H1 (cell line): Measurements from ENCODE around the gene UBE2B. TPM values are rescaled to one million over a fixed set of nuclear protein-coding genes. Genes with fewer than 3 reads are reported as not detected.

Experiments
- CTCF ChIA-PET: fragments of 300-600 bp; sonication (Branson Sonifier 250); formaldehyde crosslinking; loops from one replicate; lab custom pipeline; 2021; ENCODE audit not compliant: partially characterized antibody; lab: Charles Lee
- POLR2A ChIA-PET: fragments of 300-600 bp; sonication (Branson Sonifier 250); formaldehyde crosslinking; loops from one replicate; lab custom pipeline; 2021; ENCODE audit warnings: inconsistent platforms; ENCODE audit not compliant: partially characterized antibody; lab: Charles Lee
- DNase-seq, 2 experiments: peaks; one replicate each; pipeline versions ENCODE4 v3.0.0 to v3.0.0-alpha.2; 2010 to 2022; ENCODE audit warnings: low spot score in 2 of 2, low read depth in 1 of 2, mixed read lengths in 1 of 2
- FAIRE-seq: peaks from 2 replicates; lab custom pipeline; 2011; peaks lifted over from hg19 to GRCh38; lab: Jason Lieb, UNC
- H2AFZ ChIP-seq: 2 replicates; pipeline ENCODE4 v1.8.1; 2012; ENCODE audit warnings: low read length, inconsistent platforms
- H2AK5ac ChIP-seq: 2 replicates; pipeline ENCODE4 v1.6.1; 2013; ENCODE audit warnings: low read depth, low read length
- H2BK120ac ChIP-seq: replicated peaks from 2 replicates; pipeline ENCODE3; 2013; ENCODE audit warnings: low read depth, low read length, inconsistent platforms
- H2BK12ac ChIP-seq: 2 replicates; pipeline ENCODE4 v1.6.1; 2013; ENCODE audit warnings: low read depth, low read length
- H2BK15ac ChIP-seq: 2 replicates; pipeline ENCODE4 v1.6.1; 2013; ENCODE audit warnings: low read length
- H2BK20ac ChIP-seq: 2 replicates; pipeline ENCODE4 v1.6.1; 2013; ENCODE audit warnings: low read length
- H2BK5ac ChIP-seq: 2 replicates; pipeline ENCODE4 v1.6.1; 2013; ENCODE audit warnings: low read depth, low read length
- H3K14ac ChIP-seq: 2 replicates; pipeline ENCODE4 v1.6.1; 2013; ENCODE audit warnings: inconsistent platforms; ENCODE audit not compliant: insufficient read length
- H3K18ac ChIP-seq: 2 replicates; pipeline ENCODE4 v1.6.1; 2013; ENCODE audit warnings: low read length; ENCODE audit errors: extremely low read depth
- H3K23ac ChIP-seq: 2 replicates; pipeline ENCODE4 v1.6.1; 2013; ENCODE audit warnings: inconsistent platforms; ENCODE audit not compliant: insufficient read length
- H3K23me2 ChIP-seq: 2 replicates; pipeline ENCODE4 v1.6.1; 2013; ENCODE audit warnings: low read depth, low read length
- H3K27ac ChIP-seq: 2 replicates; pipeline ENCODE4 v1.6.1; 2011; ENCODE audit warnings: low read depth, low read length, inconsistent platforms
- H3K27me3 ChIP-seq, 4 experiments: replicated peaks in 1 of 4; 1 replicate in 1 of 4; 2 replicates in 3 of 4; pipeline versions ENCODE4 v1.6.1 to v1.8.1; 2011 to 2013; ENCODE audit warnings: low read length in 3 of 4, mild to moderate bottlenecking in 3 of 4, inconsistent platforms in 2 of 4, mixed read lengths in 2 of 4, moderate library complexity in 1 of 4; ENCODE audit not compliant: control insufficient read depth in 3 of 4, insufficient read depth in 3 of 4; ENCODE audit errors: extremely low read depth in 1 of 4
- H3K36me3 ChIP-seq, 4 experiments: 2 replicates each; pipeline versions ENCODE4 v1.6.1 to v1.8.1; 2011 to 2013; ENCODE audit warnings: mild to moderate bottlenecking in 4 of 4, low read length in 3 of 4, moderate library complexity in 2 of 4, control low read depth in 1 of 4, inconsistent platforms in 1 of 4; ENCODE audit not compliant: insufficient read depth in 4 of 4, control insufficient read depth in 2 of 4
- H3K4ac ChIP-seq: replicated peaks from 2 replicates; pipeline ENCODE3; 2013; ENCODE audit warnings: low read length, low read depth, mixed read lengths, inconsistent platforms; ENCODE audit not compliant: insufficient read length
- H3K4me1 ChIP-seq, 4 experiments: replicated peaks in 1 of 4; 1 replicate in 1 of 4; 2 replicates in 3 of 4; pipeline versions ENCODE4 v1.6.1 to v1.8.1; 2011 to 2013; ENCODE audit warnings: low read length in 3 of 4, inconsistent platforms in 2 of 4, mixed read lengths in 1 of 4; ENCODE audit not compliant: insufficient read depth in 4 of 4, control insufficient read depth in 3 of 4
- H3K4me2 ChIP-seq, 2 experiments: 2 replicates each; pipeline versions ENCODE4 v1.6.1 to v1.8.1; 2011 to 2013; ENCODE audit warnings: low read depth in 2 of 2, low read length in 2 of 2, control low read depth in 1 of 2, inconsistent platforms in 1 of 2, mild to moderate bottlenecking in 1 of 2; ENCODE audit not compliant: insufficient read depth in 1 of 2
- H3K4me3 ChIP-seq, 4 experiments: fragments of 200-600, 300-600 bp in 1 of 4; sonication (generic), shearing (Covaris generic), sonication (Bioruptor Twin) in 1 of 4; 2 replicates each; pipeline versions ENCODE4 v1.5.1 to v1.8.1; 2011 to 2016; ENCODE audit warnings: low read length in 4 of 4, low read depth in 3 of 4, control low read depth in 2 of 4, inconsistent platforms in 2 of 4, mild to moderate bottlenecking in 2 of 4, mixed read lengths in 1 of 4, moderate library complexity in 1 of 4; ENCODE audit not compliant: insufficient read depth in 2 of 4; ENCODE audit errors: extremely low read depth in 1 of 4
- H3K56ac ChIP-seq: replicated peaks from 2 replicates; pipeline ENCODE3; 2013; ENCODE audit warnings: low read depth, mild to moderate bottlenecking, mixed read lengths, low read length, inconsistent platforms; ENCODE audit not compliant: insufficient read length
- H3K79me1 ChIP-seq: 2 replicates; pipeline ENCODE4 v1.6.1; 2013; ENCODE audit warnings: low read depth, low read length, control low read depth
- H3K79me2 ChIP-seq, 2 experiments: 2 replicates each; pipeline versions ENCODE4 v1.6.1 to v1.8.1; 2012 to 2013; ENCODE audit warnings: low read length in 2 of 2, mild to moderate bottlenecking in 2 of 2, inconsistent platforms in 1 of 2; ENCODE audit not compliant: insufficient read depth in 2 of 2, control insufficient read depth in 1 of 2
- H3K9ac ChIP-seq, 4 experiments: replicated peaks in 1 of 4; 1 replicate in 1 of 4; 2 replicates in 3 of 4; pipeline versions ENCODE4 v1.6.1 to v1.8.1; 2011 to 2013; ENCODE audit warnings: low read depth in 3 of 4, low read length in 3 of 4, control low read depth in 2 of 4, mild to moderate bottlenecking in 2 of 4, moderate library complexity in 2 of 4, inconsistent platforms in 1 of 4; ENCODE audit errors: extremely low read depth in 1 of 4
- H3K9me3 ChIP-seq, 2 experiments: 2 replicates each; pipeline versions ENCODE4 v1.6.1 to v1.8.1; 2012 to 2013; ENCODE audit warnings: mild to moderate bottlenecking in 2 of 2, moderate library complexity in 2 of 2, control low read depth in 1 of 2, inconsistent platforms in 1 of 2, low read depth in 1 of 2, low read length in 1 of 2, mixed read lengths in 1 of 2; ENCODE audit not compliant: insufficient read depth in 2 of 2
- H4K20me1 ChIP-seq, 2 experiments: replicated peaks in 1 of 2; 2 replicates each; pipeline versions ENCODE3 to v1.8.1; 2011 to 2013; ENCODE audit warnings: inconsistent platforms in 2 of 2, low read length in 2 of 2, mild to moderate bottlenecking in 1 of 2; ENCODE audit not compliant: insufficient read depth in 2 of 2, control insufficient read depth in 1 of 2
- H4K5ac ChIP-seq: 2 replicates; pipeline ENCODE4 v1.6.1; 2013; ENCODE audit warnings: low read length, low read depth, mixed read lengths, inconsistent platforms; ENCODE audit not compliant: insufficient read length
- H4K8ac ChIP-seq: 2 replicates; pipeline ENCODE4 v1.8.0; 2013; ENCODE audit warnings: mild to moderate bottlenecking, moderate library complexity, low read length, inconsistent platforms; ENCODE audit not compliant: insufficient read depth; ENCODE audit errors: extremely low read depth
- H4K91ac ChIP-seq: replicated peaks from 2 replicates; pipeline ENCODE3; 2013; ENCODE audit warnings: low read length, mixed read lengths, inconsistent platforms; ENCODE audit not compliant: insufficient read length
- TAF7 ChIP-seq: optimal IDR thresholded peaks from 2 replicates; pipeline ENCODE3; 2011; ENCODE audit warnings: low read depth, mild to moderate bottlenecking, inconsistent platforms, low read length, moderate library complexity, borderline replicate concordance
- WGBS, 2 experiments: shearing (Covaris generic) in 1 of 2; methylation state at CpG; one replicate each; pipeline versions ENCODE4 v1.1.6 to v1.1.7; 2013 to 2015; ENCODE audit warnings: low lambda C conversion rate in 2 of 2, mixed read lengths in 2 of 2, inconsistent platforms in 1 of 2, low coverage in 1 of 2, missing lambda C conversion rate in 1 of 2; ENCODE audit not compliant: insufficient replicate concordance in 2 of 2, insufficient coverage in 1 of 2, insufficient read length in 1 of 2; ENCODE audit errors: extremely low coverage in 1 of 2, missing lambda C conversion rate in 1 of 2; 5-methylcytosine and 5-hydroxymethylcytosine counted together
- polyA plus RNA-seq, 7 experiments: library from polyadenylated mRNA; depleted of rRNA in 3 of 7; stranded (reverse) in 5 of 7; unstranded in 2 of 7; fragments of >200 nt in 5 of 7; fragments of 200-250 nt in 2 of 7; gene quantifications; 1 replicate in 5 of 7; 2 replicates in 1 of 7; 4 replicates in 1 of 7; pipeline versions ENCODE4 v1.2.1 to v1.2.3, GENCODE V29; 2011 to 2013; ENCODE audit warnings: missing spikeins in 2 of 7, mixed read lengths in 2 of 7
- total RNA-seq: library from RNA; stranded (reverse); fragmentation: NEBNext Ultra II Directional; extraction: Animal tissue kit (Norgen Biotek cat#: 25700); gene quantifications from 2 replicates; pipeline ENCODE4 v1.2.1, GENCODE V29; 2021

UBE2B gene
- total and polyA plus RNA-seq, 2 of the 8 experiments (the other 6 are each of a cell fraction or from before 2014, with no cell fraction given) = 15.9 to 46.8 TPM

DNA sequence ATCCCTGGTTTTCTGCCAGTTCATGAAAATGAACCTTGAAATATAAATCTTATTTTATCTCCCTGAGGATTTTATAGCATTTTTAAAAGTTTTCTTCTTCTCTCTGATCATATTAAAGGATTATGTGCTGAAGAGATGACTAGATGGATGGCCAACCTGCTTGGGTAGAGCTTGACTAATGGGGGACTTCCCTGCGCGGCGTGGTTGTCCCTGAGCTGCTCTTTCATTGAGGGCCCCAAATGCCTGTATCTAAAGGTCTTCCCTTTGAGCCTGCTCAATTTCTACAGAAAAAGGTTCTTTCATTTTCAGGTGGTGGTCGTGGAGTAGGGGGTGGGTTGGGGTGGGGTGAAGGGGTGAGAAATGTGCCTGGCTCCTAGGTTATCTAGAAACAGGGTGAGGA lies 60.8 kb downstream of the UBE2B start:
- Histone ChIP-seq H2BK5ac (no peak overlapping the region), H3K23me2 (peaks cover 2% of the 10 kb centered on the region; the same call in 1 of the 2 replicates), H3K4me3 (no peak overlapping the region), H3K23ac (no peak overlapping the region), H3K27ac (no peak overlapping the region), H3K27me3 (peaks cover 0 to 1% (median 0%) of the 10 kb centered on the region in 4 experiments; a peak in 1 of 7 replicates), H2AFZ (no peak overlapping the region), H2BK20ac (no peak overlapping the region), H2BK15ac (no peak overlapping the region), H2BK12ac (no peak overlapping the region), H4K20me1 (no peaks in the 10 kb centered on the region), H2AK5ac (no peak overlapping the region), H3K18ac (no peak overlapping the region), H3K14ac (no peak overlapping the region), H3K4ac (no peak overlapping the region), H3K56ac (no peak overlapping the region), H4K8ac (no peak overlapping the region), H3K36me3 (0 out of 8 replicates have a peak, but pooled peaks cover 0 to 3% (median 0%) of the 10 kb centered on the region in 4 experiments), H4K91ac (no peak overlapping the region), H3K9me3 (no peaks in the 10 kb centered on the region), H3K4me1 (peaks cover 6 to 25% (median 15%) of the 10 kb centered on the region in 4 experiments; a peak in 6 of 7 replicates), H3K9ac (no peak overlapping the region), H3K79me2 (peaks cover 0 to 5% of the 10 kb centered on the region in 2 experiments; a peak in 2 of 4 replicates), H2BK120ac (no peak overlapping the region), H4K5ac (no peak overlapping the region), H3K4me2 (no peak overlapping the region), H3K79me1 (peaks cover 4% of the 10 kb centered on the region)
- no peak for FAIRE-seq
- no peak for DNase-seq
- WGBS, 2 experiments = 95% methylated on average over 4 of the region's 4 CpGs; no CpG with 5 or more reads in 1 of the 2 experiments
- ChIA-PET POLR2A (interaction anchor here (1.0 to 1.9 kb wide), 3 partner anchors 18 to 35 kb away, joined by 3 to 4 read pairs (median 3); no protein-coding TSS in a partner anchor), CTCF (interaction anchor here (1.7 kb wide), 1 partner anchor 94 kb away, joined by 7 read pairs; no protein-coding TSS in a partner anchor)
- no peak for TF ChIP-seq TAF7
